ENCODE results near the gene CCL18. TPM values are rescaled to one million over a fixed set of nuclear protein-coding genes. Genes with fewer than 3 reads are reported as not detected.

The CCL18 gene
- total RNA-seq, 1 experiment from 2014 or later = not detected

DNA sequence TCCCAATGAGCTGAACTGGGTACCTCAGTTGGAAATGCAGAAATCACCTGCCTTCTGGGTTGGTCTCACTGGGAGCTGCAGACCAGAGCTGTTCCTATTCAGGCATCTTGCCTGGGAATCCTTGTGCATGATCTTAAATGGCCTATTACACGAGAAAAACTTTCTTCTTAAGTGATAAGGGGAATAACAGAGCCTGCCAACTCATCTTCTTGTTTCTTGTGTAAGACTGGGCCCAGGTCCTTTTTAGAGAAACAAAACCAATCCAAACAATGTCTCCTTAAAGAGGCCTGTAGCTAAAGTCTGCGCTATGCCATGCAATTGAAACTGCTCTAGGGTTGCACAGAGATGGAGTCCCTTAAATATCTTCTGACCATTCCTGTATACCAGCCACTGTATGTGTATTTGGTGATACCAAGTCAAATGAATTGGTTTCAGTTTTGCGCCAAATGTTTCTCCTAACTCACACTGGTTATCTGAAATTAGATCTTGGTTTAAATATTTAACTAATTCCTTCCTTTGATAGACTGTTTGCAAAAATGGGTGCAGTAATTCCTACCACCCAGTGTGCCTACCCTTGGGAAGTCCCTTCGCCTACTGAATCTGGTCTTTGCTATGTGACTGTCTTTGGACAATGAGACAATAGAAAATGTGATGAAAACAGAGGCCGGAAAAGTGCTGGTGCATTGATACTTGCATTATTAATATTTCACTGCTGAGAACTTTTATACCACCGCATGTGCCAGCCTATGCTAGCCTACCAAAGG is 39.8 kb upstream of the CCL18 start:
- H3K9me3 ChIP-seq (ENCODE audit: insufficient read depth, low read depth) = no peaks in the 10 kb centered on the region
- no peaks in the 10 kb centered on the region for H3K36me3 ChIP-seq (ENCODE audit: low read depth)
- no peaks in the 10 kb centered on the region for H4K20me1 ChIP-seq (ENCODE audit: insufficient read depth)
- ChIA-PET POLR2A (ENCODE audit: unreplicated experiment) (interaction anchor here (0.6 kb wide), 1 partner anchor 217 kb away, joined by 3 read pairs; no protein-coding TSS in a partner anchor), CTCF (no interaction called here)
- intact Hi-C loops (cut with micrococcal nuclease; ENCODE audit: unreplicated experiment) = no loop called here
- no peaks in the 10 kb centered on the region for H3K9me2 ChIP-seq (ENCODE audit: insufficient read depth)
- H3K27ac ChIP-seq = no peak overlapping the region
- H3K27me3 ChIP-seq (ENCODE audit: insufficient read depth, low read depth) = peaks cover 88% of the 10 kb centered on the region
- TF ChIP-seq, protein P1, sequence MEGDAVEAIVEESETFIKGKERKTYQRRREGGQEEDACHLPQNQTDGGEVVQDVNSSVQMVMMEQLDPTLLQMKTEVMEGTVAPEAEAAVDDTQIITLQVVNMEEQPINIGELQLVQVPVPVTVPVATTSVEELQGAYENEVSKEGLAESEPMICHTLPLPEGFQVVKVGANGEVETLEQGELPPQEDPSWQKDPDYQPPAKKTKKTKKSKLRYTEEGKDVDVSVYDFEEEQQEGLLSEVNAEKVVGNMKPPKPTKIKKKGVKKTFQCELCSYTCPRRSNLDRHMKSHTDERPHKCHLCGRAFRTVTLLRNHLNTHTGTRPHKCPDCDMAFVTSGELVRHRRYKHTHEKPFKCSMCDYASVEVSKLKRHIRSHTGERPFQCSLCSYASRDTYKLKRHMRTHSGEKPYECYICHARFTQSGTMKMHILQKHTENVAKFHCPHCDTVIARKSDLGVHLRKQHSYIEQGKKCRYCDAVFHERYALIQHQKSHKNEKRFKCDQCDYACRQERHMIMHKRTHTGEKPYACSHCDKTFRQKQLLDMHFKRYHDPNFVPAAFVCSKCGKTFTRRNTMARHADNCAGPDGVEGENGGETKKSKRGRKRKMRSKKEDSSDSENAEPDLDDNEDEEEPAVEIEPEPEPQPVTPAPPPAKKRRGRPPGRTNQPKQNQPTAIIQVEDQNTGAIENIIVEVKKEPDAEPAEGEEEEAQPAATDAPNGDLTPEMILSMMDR (conservative IDR thresholded peaks at IDR 0.05) = no peak
- no peak for TF ChIP-seq EZH2 (IDR thresholded peaks at IDR 0.05; ENCODE audit: low read depth)
- BruUV-seq (replicated peaks) = no TSS peak
- no peaks in the 10 kb centered on the region for H3F3A ChIP-seq (ENCODE audit: insufficient read depth, low read depth)
- no peak overlapping the region for H3K4me3 ChIP-seq
- H2AFZ ChIP-seq = no peak overlapping the region
- H3K4me1 ChIP-seq (replicated peaks; ENCODE audit: insufficient read depth) = no peaks in the 10 kb centered on the region
- no peak overlapping the region for H3K4me2 ChIP-seq
- H3K79me2 ChIP-seq (ENCODE audit: low read depth) = no peaks in the 10 kb centered on the region
- no peak for DNase-seq

GRCh38 chr17:36027761-36028160 is 36.3 kb upstream of the CCL18 start:
- Histone ChIP-seq H3K9me3 (ENCODE audit: insufficient read depth, low read depth) (no peaks in the 10 kb centered on the region), H3K36me3 (ENCODE audit: low read depth) (no peaks in the 10 kb centered on the region), H4K20me1 (ENCODE audit: insufficient read depth) (no peaks in the 10 kb centered on the region), H2AFZ (no peak overlapping the region), H3K79me2 (ENCODE audit: low read depth) (no peaks in the 10 kb centered on the region), H3K4me3 (no peak overlapping the region), H3K27ac (no peak overlapping the region), H3K9me2 (ENCODE audit: insufficient read depth) (no peaks in the 10 kb centered on the region), H3F3A (ENCODE audit: insufficient read depth, low read depth) (no peaks in the 10 kb centered on the region), H3K27me3 (ENCODE audit: insufficient read depth, low read depth) (peaks cover 68% of the 10 kb centered on the region), H3K4me2 (no peak overlapping the region), H3K4me1 (replicated peaks; ENCODE audit: insufficient read depth) (no peaks in the 10 kb centered on the region)
- DNase-seq = no peak
- CTCF ChIA-PET = no interaction called here
- BruUV-seq (replicated peaks) = no TSS peak
- no peak for TF ChIP-seq EZH2 (IDR thresholded peaks at IDR 0.05; ENCODE audit: low read depth)
- TF ChIP-seq, protein P1 (conservative IDR thresholded peaks at IDR 0.05) = no peak
- intact Hi-C loops (cut with micrococcal nuclease; ENCODE audit: unreplicated experiment) = no loop called here
- POLR2A ChIA-PET (ENCODE audit: unreplicated experiment) = no interaction called here

DNA sequence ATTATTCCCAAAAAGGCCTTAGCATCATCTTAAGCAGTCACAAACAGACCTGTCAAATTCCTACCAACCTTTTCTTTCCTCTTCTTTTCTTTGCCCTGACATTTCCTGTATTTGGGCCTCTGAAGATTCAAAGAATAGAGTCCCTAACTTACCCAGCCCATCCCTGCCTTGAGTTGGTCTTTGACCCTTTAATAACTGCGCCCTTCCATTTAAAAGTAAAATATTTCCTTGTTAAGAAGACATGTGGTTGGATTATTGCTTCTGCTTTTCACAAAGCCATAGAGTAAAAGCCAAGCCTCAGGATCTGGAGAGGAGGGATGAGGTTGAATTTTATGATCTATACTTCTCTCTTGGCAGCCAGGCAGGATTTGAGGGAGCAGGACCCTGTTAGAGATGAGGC is 33.1 kb upstream of the CCL18 start:
- no peak overlapping the region for H2AFZ ChIP-seq
- DNase-seq = no peak
- ChIA-PET CTCF (no interaction called here), POLR2A (ENCODE audit: unreplicated experiment) (no interaction called here)
- no peaks in the 10 kb centered on the region for H3K79me2 ChIP-seq (ENCODE audit: low read depth)
- H3K27ac ChIP-seq = no peak overlapping the region
- TF ChIP-seq, protein P1 (conservative IDR thresholded peaks at IDR 0.05) = no peak
- no peak for TF ChIP-seq EZH2 (IDR thresholded peaks at IDR 0.05; ENCODE audit: low read depth)
- intact Hi-C loops (cut with micrococcal nuclease; ENCODE audit: unreplicated experiment) = no loop called here
- H4K20me1 ChIP-seq (ENCODE audit: insufficient read depth) = no peaks in the 10 kb centered on the region
- H3K27me3 ChIP-seq (ENCODE audit: insufficient read depth, low read depth) = peaks cover 56% of the 10 kb centered on the region
- H3K9me2 ChIP-seq (ENCODE audit: insufficient read depth) = no peaks in the 10 kb centered on the region
- H3K4me2 ChIP-seq = no peak overlapping the region
- no peaks in the 10 kb centered on the region for H3K9me3 ChIP-seq (ENCODE audit: insufficient read depth, low read depth)
- no peaks in the 10 kb centered on the region for H3K4me1 ChIP-seq (replicated peaks; ENCODE audit: insufficient read depth)
- no peaks in the 10 kb centered on the region for H3K36me3 ChIP-seq (ENCODE audit: low read depth)
- BruUV-seq (replicated peaks) = no TSS peak
- no peaks in the 10 kb centered on the region for H3F3A ChIP-seq (ENCODE audit: insufficient read depth, low read depth)
- H3K4me3 ChIP-seq = no peak overlapping the region
